Aorta (tissue), 5 donors: ENCODE measurements around the gene FRMD4A. TPM values are rescaled to one million over a fixed set of nuclear protein-coding genes. Genes with fewer than 3 reads are reported as not detected.
"Not testable (repeated sequence)": the region's sequence is repeated elsewhere in the genome, so short reads cannot be mapped to it uniquely, and the experiment has no call there.

ENCODE experiments used
- ATAC-seq: fragments of 200-7000 bp; cut with Tn5 transposase; one replicate; pipeline ENCODE4 v1.9.1; 2022; ENCODE audit warnings: moderate library complexity; ENCODE audit not compliant: low FRiP score
- DNase-seq, 2 donors: peaks; one replicate each; pipeline ENCODE4 v3.0.0-alpha.2; 2020
- H3K27ac ChIP-seq, 2 donors: one replicate each; pipeline ENCODE4 v1.5.1; 2013; ENCODE audit warnings: low read length in 2 of 2, mild to moderate bottlenecking in 2 of 2, moderate library complexity in 2 of 2, control low read depth in 1 of 2, inconsistent platforms in 1 of 2, low read depth in 1 of 2
- H3K27me3 ChIP-seq, 2 donors: one replicate each; pipeline ENCODE4 v1.6.1; 2013; ENCODE audit warnings: control low read depth in 1 of 2, low read length in 1 of 2, mild to moderate bottlenecking in 1 of 2, moderate library complexity in 1 of 2; ENCODE audit not compliant: insufficient read depth in 2 of 2, control insufficient read depth in 1 of 2
- H3K36me3 ChIP-seq, 2 donors: one replicate each; pipeline ENCODE4 v1.6.1; 2013; ENCODE audit warnings: control low read depth in 1 of 2, low read length in 1 of 2, mild to moderate bottlenecking in 1 of 2; ENCODE audit not compliant: insufficient read depth in 2 of 2, control insufficient read depth in 1 of 2
- H3K4me1 ChIP-seq, 2 donors: one replicate each; pipeline ENCODE4 v1.6.1; 2013; ENCODE audit warnings: low read length in 2 of 2, control low read depth in 1 of 2, mild to moderate bottlenecking in 1 of 2, moderate library complexity in 1 of 2; ENCODE audit not compliant: insufficient read depth in 2 of 2, control insufficient read depth in 1 of 2
- H3K4me3 ChIP-seq, 2 donors: one replicate each; pipeline ENCODE4 v1.5.1; 2013; ENCODE audit warnings: low read length in 2 of 2, control low read depth in 1 of 2, mild to moderate bottlenecking in 1 of 2
- H3K9me3 ChIP-seq: one replicate; pipeline ENCODE4 v1.6.1; 2013; ENCODE audit warnings: mild to moderate bottlenecking, low read length; ENCODE audit not compliant: control insufficient read depth
- WGBS, 2 donors: extraction: QIAGEN DNeasy Blood & Tissue Kit; methylation state at CpG; one replicate each; pipeline ENCODE4 v1.1.7; 2013; 5-methylcytosine and 5-hydroxymethylcytosine counted together
- intact Hi-C, 2 donors: fragments of 100-400 bp; cut with DNase I; formaldehyde crosslinking; loops; one replicate each; pipeline versions ENCODE4 v1.14.2 to v1.15.0; 2022
- polyA plus RNA-seq, 2 donors: library from polyadenylated mRNA; stranded (reverse); fragments of 200-250 nt; gene quantifications; one replicate each; pipeline ENCODE4 v1.2.3, GENCODE V29; 2013
- total RNA-seq, 2 donors: library from RNA; stranded (reverse); fragmentation: NEBNext Ultra II Directional; extraction: Animal tissue kit (Norgen Biotek cat#: 25700); gene quantifications; one replicate each; pipeline ENCODE4 v1.2.1, GENCODE V29; 2021
- donor health status: healthy with polysubstance abuse.
- donor health status: Bipolar disorder and iron deficiency.
- donor health status: DM: no; HTN: no; CAD: no.
- donor health status: DM: no; HTN: no; CAD: no.
- donor health status: DM: yes; HTN: yes; CAD: no.

The FRMD4A gene
- total and polyA plus RNA-seq, 4 donors, result 11.4 to 65.6 (median 39.7) TPM

- Histone ChIP-seq H3K4me3 (no peak overlapping the region), H3K36me3 (no peaks in the 10 kb centered on the region), H3K27ac (no peak overlapping the region), H3K4me1 (no peaks in the 10 kb centered on the region), H3K9me3 (no peaks in the 10 kb centered on the region), H3K27me3 (no peaks in the 10 kb centered on the region)
- ATAC-seq (no peak), DNase-seq (no peak)
- intact Hi-C loops, result loop anchor here (5.0 to 10.0 kb wide), 2 partner anchors 311 to 693 kb away; no protein-coding TSS in a partner anchor
- 48 to 49% methylated on average over 2 of the region's 2 CpGs for WGBS, 2 donors
Observed at GRCh38 chr10:13784067-13784466, 546.7 kb downstream of the FRMD4A start.

- Histone ChIP-seq H3K9me3 (no peaks in the 10 kb centered on the region), H3K27me3 (no peaks in the 10 kb centered on the region), H3K27ac (no peak overlapping the region), H3K36me3 (no peaks in the 10 kb centered on the region), H3K4me1 (no peaks in the 10 kb centered on the region), H3K4me3 (no peak overlapping the region)
- DNase-seq, result no peak
- 75 to 90% methylated on average over 6 of the region's 6 CpGs for WGBS, 2 donors
- intact Hi-C loops, result loop anchor here (5.0 to 10.0 kb wide), 2 partner anchors 315 to 698 kb away; no protein-coding TSS in a partner anchor
- no peak for ATAC-seq
Observed at GRCh38 chr10:13779748-13780147, 551.0 kb downstream of the FRMD4A start.

- H3K27me3 ChIP-seq, H3K4me3 ChIP-seq, H3K4me1 ChIP-seq, DNase-seq, H3K27ac ChIP-seq, H3K36me3 ChIP-seq, H3K9me3 ChIP-seq: not testable (repeated sequence)
- ATAC-seq, result peak; percentile 11
- WGBS, 2 donors, result 87 to 93% methylated on average over 4 of the region's 4 CpGs
- intact Hi-C loops, result loop anchor here in 1 of 2 donors (1.0 kb wide), 1 partner anchor 118 kb away; no protein-coding TSS in a partner anchor
Observed at GRCh38 chr10:13778693-13778960, 552.1 kb downstream of the FRMD4A start.

GRCh38 chr10:13776861-13777311 is 553.8 kb downstream of the FRMD4A start:
- H3K36me3 ChIP-seq, result no peaks in the 10 kb centered on the region
- no peaks in the 10 kb centered on the region for H3K4me1 ChIP-seq
- no peak overlapping the region for H3K27ac ChIP-seq
- H3K4me3 ChIP-seq, result no peak overlapping the region
- H3K27me3 ChIP-seq, result no peaks in the 10 kb centered on the region
- 50 to 54% methylated on average over 7 of the region's 7 CpGs for WGBS, 2 donors
- no peaks in the 10 kb centered on the region for H3K9me3 ChIP-seq
- ATAC-seq (no peak), DNase-seq (no peak)
- intact Hi-C loops, result loop anchor here in 1 of 2 donors (2.0 kb wide), 1 partner anchor 116 kb away; no protein-coding TSS in a partner anchor

- no peaks in the 10 kb centered on the region for H3K27me3 ChIP-seq
- H3K9me3 ChIP-seq, result no peaks in the 10 kb centered on the region
- WGBS, 2 donors, result 77% methylated on average over 14 of the region's 14 CpGs
- H3K4me3 ChIP-seq, result no peak overlapping the region
- intact Hi-C loops, result loop anchor here in 1 of 2 donors (2.0 kb wide), 1 partner anchor 115 kb away; no protein-coding TSS in a partner anchor
- no peaks in the 10 kb centered on the region for H3K36me3 ChIP-seq
- no peak for ATAC-seq
- no peaks in the 10 kb centered on the region for H3K4me1 ChIP-seq
- DNase-seq, result no peak
- no peak overlapping the region for H3K27ac ChIP-seq
Observed at GRCh38 chr10:13775786-13776775, 554.6 kb downstream of the FRMD4A start.

- no peak overlapping the region for H3K4me3 ChIP-seq
- no peak for ATAC-seq
- intact Hi-C loops, result no loop called here
Observed at GRCh38 chr10:13774303-13774893, 556.3 kb downstream of the FRMD4A start.

GRCh38 chr10:13773496-13774170 is 557.1 kb downstream of the FRMD4A start:
- Histone ChIP-seq H3K27me3 (no peaks in the 10 kb centered on the region), H3K27ac (no peak overlapping the region), H3K4me3 (no peak overlapping the region), H3K36me3 (no peaks in the 10 kb centered on the region), H3K4me1 (no peaks in the 10 kb centered on the region), H3K9me3 (no peaks in the 10 kb centered on the region)
- ATAC-seq (no peak), DNase-seq (no peak)
- 35 to 41% methylated on average over 13 of the region's 13 CpGs for WGBS, 2 donors
- intact Hi-C loops, result no loop called here

More at GRCh38 chr10:13774303-13774893, 556.3 kb downstream of the FRMD4A start:
- no peaks in the 10 kb centered on the region for H3K36me3 ChIP-seq
- H3K9me3 ChIP-seq, result no peaks in the 10 kb centered on the region
- H3K27ac ChIP-seq, result no peak overlapping the region
- WGBS, 2 donors, result 57 to 69% methylated on average over 9 of the region's 9 CpGs
- DNase-seq, result no peak
- H3K27me3 ChIP-seq, result no peaks in the 10 kb centered on the region
- H3K4me1 ChIP-seq, result no peaks in the 10 kb centered on the region

GRCh38 chr10:13773043-13773442 is 557.7 kb downstream of the FRMD4A start:
- Histone ChIP-seq H3K36me3 (no peaks in the 10 kb centered on the region), H3K27ac (no peak overlapping the region), H3K9me3 (no peaks in the 10 kb centered on the region), H3K4me3 (no peak overlapping the region), H3K27me3 (no peaks in the 10 kb centered on the region), H3K4me1 (no peaks in the 10 kb centered on the region)
- DNase-seq (no peak), ATAC-seq (no peak)
- intact Hi-C loops, result no loop called here
- 83% methylated on average over 8 of the region's 8 CpGs for WGBS, 2 donors
